ENCODE results near the gene CYB561D1. TPM values are rescaled to one million over a fixed set of nuclear protein-coding genes. Genes with fewer than 3 reads are reported as not detected.
A peak's percentile ranks its signal among the peaks of the same experiment; 100 is the strongest.

The CYB561D1 gene
- total RNA-seq, 3 donors from 2014 or later: 6.6 to 9.1 (median 8.2) TPM

GRCh38 chr1:109528712-109529111 is 34.8 kb downstream of the CYB561D1 start:
- no peak for DNase-seq (ENCODE audit: low spot score in 2 of 2)
- H3K36me3 ChIP-seq: no peaks in the 10 kb centered on the region
- intact Hi-C loops (cut with DNase I; ENCODE audit: low total_unique reads): loop anchor here (10.0 kb wide), 1 partner anchor 1896 kb away; the partner anchor contains the start of gene OVGP1
- no peak overlapping the region for H3K4me3 ChIP-seq
- H3K27ac ChIP-seq: no peak overlapping the region
- H3K9me3 ChIP-seq: no peaks in the 10 kb centered on the region
- no peaks in the 10 kb centered on the region for H3K4me1 ChIP-seq
- no peaks in the 10 kb centered on the region for H3K27me3 ChIP-seq
- no peak for TF ChIP-seq CTCF (IDR thresholded peaks at IDR 0.05)
- TF ChIP-seq POLR2A (IDR thresholded peaks at IDR 0.05): no peak
- TF ChIP-seq POLR2AphosphoS5 (IDR thresholded peaks at IDR 0.05): no peak

GRCh38 chr1:109529881-109530456 is 36.1 kb downstream of the CYB561D1 start:
- TF ChIP-seq POLR2A (IDR thresholded peaks at IDR 0.05) (no peak), POLR2AphosphoS5 (IDR thresholded peaks at IDR 0.05) (no peak), CTCF (IDR thresholded peaks at IDR 0.05) (no peak)
- Histone ChIP-seq H3K4me3 (no peak overlapping the region), H3K27me3 (no peaks in the 10 kb centered on the region), H3K9me3 (no peaks in the 10 kb centered on the region), H3K4me1 (no peaks in the 10 kb centered on the region), H3K27ac (peak overlapping the region in 1 of 2 donors; percentile 1), H3K36me3 (no peaks in the 10 kb centered on the region)
- DNase-seq (ENCODE audit: low spot score in 2 of 2): no peak
- intact Hi-C loops (cut with DNase I; ENCODE audit: low total_unique reads): loop anchor here (5.0 to 10.0 kb wide), 2 partner anchors 38 to 1895 kb away; partner anchors contain the start of genes CYB561D1 and OVGP1

GRCh38 chr1:109530457-109531087 is 36.7 kb downstream of the CYB561D1 start:
- no peak for TF ChIP-seq POLR2A (IDR thresholded peaks at IDR 0.05)
- no peak overlapping the region for H3K27ac ChIP-seq
- H3K27me3 ChIP-seq: no peaks in the 10 kb centered on the region
- H3K9me3 ChIP-seq: no peaks in the 10 kb centered on the region
- no peaks in the 10 kb centered on the region for H3K36me3 ChIP-seq
- H3K4me3 ChIP-seq: no peak overlapping the region
- intact Hi-C loops (cut with DNase I; ENCODE audit: low total_unique reads): loop anchor here (5.0 kb wide), 1 partner anchor 38 kb away; the partner anchor contains the start of gene CYB561D1
- no peaks in the 10 kb centered on the region for H3K4me1 ChIP-seq
- DNase-seq (ENCODE audit: low spot score in 2 of 2): no peak

- TF ChIP-seq CTCF (IDR thresholded peaks at IDR 0.05) (no peak), POLR2AphosphoS5 (IDR thresholded peaks at IDR 0.05) (no peak), POLR2A (IDR thresholded peaks at IDR 0.05) (no peak)
These were observed 37.5 kb downstream of the CYB561D1 start for GRCh38 chr1:109531380-109531779.

GRCh38 chr1:109531826-109532364 is 38.0 kb downstream of the CYB561D1 start:
- Histone ChIP-seq H3K27ac (peak overlapping the region in 1 of 2 donors; percentile 43), H3K36me3 (no peaks in the 10 kb centered on the region), H3K9me3 (no peaks in the 10 kb centered on the region), H3K4me3 (peak overlapping the region in 1 of 3 donors; percentile 32), H3K27me3 (no peaks in the 10 kb centered on the region), H3K4me1 (no peaks in the 10 kb centered on the region)
- TF ChIP-seq POLR2A (IDR thresholded peaks at IDR 0.05) (no peak), POLR2AphosphoS5 (IDR thresholded peaks at IDR 0.05) (no peak), CTCF (IDR thresholded peaks at IDR 0.05) (no peak)
- no peak for DNase-seq (ENCODE audit: low spot score in 2 of 2)
- intact Hi-C loops (cut with DNase I; ENCODE audit: low total_unique reads): loop anchor here (5.0 kb wide), 1 partner anchor 40 kb away; the partner anchor contains the start of gene CYB561D1

More at GRCh38 chr1:109531380-109531779, 37.5 kb downstream of the CYB561D1 start:
- DNase-seq (ENCODE audit: low spot score in 2 of 2): no peak
- Histone ChIP-seq H3K4me1 (no peaks in the 10 kb centered on the region), H3K27ac (no peak overlapping the region), H3K27me3 (no peaks in the 10 kb centered on the region), H3K9me3 (no peaks in the 10 kb centered on the region), H3K4me3 (no peak overlapping the region), H3K36me3 (no peaks in the 10 kb centered on the region)
- intact Hi-C loops (cut with DNase I; ENCODE audit: low total_unique reads): loop anchor here (5.0 kb wide), 1 partner anchor 39 kb away; the partner anchor contains the start of gene CYB561D1

Data from breast epithelium (tissue), 4 donors.